HepG2 (cell line): ENCODE measurements around the gene ODAD4. TPM values are rescaled to one million over a fixed set of nuclear protein-coding genes. Genes with fewer than 3 reads are reported as not detected.

ENCODE experiments used
- ARNT2 ChIP-seq: sonication (generic); formaldehyde crosslinking; IDR thresholded peaks from 2 replicates; pipeline ENCODE4 v1.8.0; 2022; ENCODE audit warnings: mild to moderate bottlenecking, low read depth, missing genetic modification reagents, moderate library complexity
- ATF6 ChIP-seq: sonication (generic); formaldehyde crosslinking; conservative IDR thresholded peaks from 2 replicates; pipeline ENCODE4 v1.4.0; 2020; ENCODE audit warnings: missing genetic modification reagents
- HNF1B ChIP-seq: sonication (generic); formaldehyde crosslinking; IDR thresholded peaks from 2 replicates; pipeline ENCODE4 v1.5.1; 2020; ENCODE audit warnings: mild to moderate bottlenecking, moderate library complexity, missing genetic modification reagents
- NPAS2 ChIP-seq: sonication (generic); formaldehyde crosslinking; IDR thresholded peaks from 2 replicates; pipeline ENCODE4 v1.8.0; 2022; ENCODE audit warnings: mild to moderate bottlenecking, missing genetic modification reagents, borderline replicate concordance
- RBAK ChIP-seq: sonication (generic); formaldehyde crosslinking; IDR thresholded peaks from 2 replicates; pipeline ENCODE4 v1.5.1; 2020; ENCODE audit warnings: mild to moderate bottlenecking, missing genetic modification reagents
- REPIN1 ChIP-seq: sonication (generic); formaldehyde crosslinking; IDR thresholded peaks from 2 replicates; pipeline ENCODE4 v1.8.0; 2022; ENCODE audit warnings: missing genetic modification reagents, low read depth, mild to moderate bottlenecking, borderline replicate concordance
- SALL1 ChIP-seq: sonication (generic); formaldehyde crosslinking; IDR thresholded peaks from 2 replicates; pipeline ENCODE4 v1.8.0; 2022; ENCODE audit warnings: mild to moderate bottlenecking, missing genetic modification reagents
- SPEN ChIP-seq: sonication (generic); formaldehyde crosslinking; IDR thresholded peaks from 2 replicates; pipeline ENCODE4 v1.5.1; 2020; ENCODE audit warnings: low read depth, mild to moderate bottlenecking, missing genetic modification reagents
- ZBTB1 ChIP-seq: sonication (generic); formaldehyde crosslinking; IDR thresholded peaks from 2 replicates; pipeline ENCODE4 v1.4.0; 2020; ENCODE audit warnings: missing genetic modification reagents, borderline replicate concordance
- ZFX ChIP-seq: sonication (generic); formaldehyde crosslinking; IDR thresholded peaks from 2 replicates; pipeline ENCODE4 v1.4.0; 2020; ENCODE audit warnings: mild to moderate bottlenecking, low read depth, missing genetic modification reagents, moderate library complexity
- ZNF143 ChIP-seq: sonication (generic); formaldehyde crosslinking; IDR thresholded peaks from 2 replicates; pipeline ENCODE4 v1.4.0; 2020; ENCODE audit warnings: missing genetic modification reagents
- ZNF335 ChIP-seq: sonication (generic); formaldehyde crosslinking; IDR thresholded peaks from 2 replicates; pipeline ENCODE4 v1.4.0; 2020; ENCODE audit warnings: missing genetic modification reagents
- ZNF33B ChIP-seq: sonication (generic); formaldehyde crosslinking; IDR thresholded peaks from 2 replicates; pipeline ENCODE4 v1.5.1; 2020; ENCODE audit warnings: mild to moderate bottlenecking, missing genetic modification reagents
- ZNF543 ChIP-seq: sonication (generic); formaldehyde crosslinking; IDR thresholded peaks from 2 replicates; pipeline ENCODE4 v1.4.0; 2020; ENCODE audit warnings: mild to moderate bottlenecking, missing genetic modification reagents
- ZNF740 ChIP-seq: sonication (generic); formaldehyde crosslinking; IDR thresholded peaks from 2 replicates; pipeline ENCODE4 v1.4.0; 2020; ENCODE audit warnings: missing genetic modification reagents
- ZNF777 ChIP-seq: sonication (generic); formaldehyde crosslinking; IDR thresholded peaks from 2 replicates; pipeline ENCODE4 v1.4.0; 2020; ENCODE audit warnings: missing genetic modification reagents
- polyA plus RNA-seq, 8 experiments: library from polyadenylated mRNA; depleted of rRNA in 3 of 8; stranded (reverse) in 7 of 8; unstranded in 1 of 8; fragments of >200 nt; fragmentation: Illumina TruSeq in 4 of 8; extraction: Trizol in 4 of 8; gene quantifications; 2 replicates each; pipeline versions ENCODE4 v1.2.1 to v1.2.3, GENCODE V29; 2011 to 2016; ENCODE audit warnings: low read depth in 4 of 8, missing spikeins in 1 of 8, mixed read lengths in 1 of 8; ENCODE audit not compliant: insufficient read depth in 1 of 8
- total RNA-seq, 5 experiments: library from RNA; depleted of rRNA; stranded (reverse); fragments of >200 nt; fragmentation: Illumina TruSeq; extraction: Trizol; gene quantifications; 2 replicates each; pipeline ENCODE4 v1.2.3, GENCODE V29; 2016; ENCODE audit warnings: low read depth in 1 of 5
- TF ChIP-seq, protein P1 (sequence below): sonication (generic); formaldehyde crosslinking; IDR thresholded peaks from 2 replicates; pipeline ENCODE4 v1.4.0; 2020; ENCODE audit warnings: missing genetic modification reagents
- TF ChIP-seq, protein P2 (sequence below): sonication (generic); formaldehyde crosslinking; IDR thresholded peaks from 2 replicates; pipeline ENCODE4 v1.5.0; 2020; ENCODE audit warnings: mild to moderate bottlenecking, missing genetic modification reagents
- TF ChIP-seq, protein P3 (sequence below): IDR thresholded peaks from 2 replicates; pipeline ENCODE4 v1.6.1; 2016

The ODAD4 gene
- total and polyA plus RNA-seq, 2 of the 13 experiments (the other 11 are each of a cell fraction or from before 2014, with no cell fraction given), result 0.48 to 0.53 TPM

DNA sequence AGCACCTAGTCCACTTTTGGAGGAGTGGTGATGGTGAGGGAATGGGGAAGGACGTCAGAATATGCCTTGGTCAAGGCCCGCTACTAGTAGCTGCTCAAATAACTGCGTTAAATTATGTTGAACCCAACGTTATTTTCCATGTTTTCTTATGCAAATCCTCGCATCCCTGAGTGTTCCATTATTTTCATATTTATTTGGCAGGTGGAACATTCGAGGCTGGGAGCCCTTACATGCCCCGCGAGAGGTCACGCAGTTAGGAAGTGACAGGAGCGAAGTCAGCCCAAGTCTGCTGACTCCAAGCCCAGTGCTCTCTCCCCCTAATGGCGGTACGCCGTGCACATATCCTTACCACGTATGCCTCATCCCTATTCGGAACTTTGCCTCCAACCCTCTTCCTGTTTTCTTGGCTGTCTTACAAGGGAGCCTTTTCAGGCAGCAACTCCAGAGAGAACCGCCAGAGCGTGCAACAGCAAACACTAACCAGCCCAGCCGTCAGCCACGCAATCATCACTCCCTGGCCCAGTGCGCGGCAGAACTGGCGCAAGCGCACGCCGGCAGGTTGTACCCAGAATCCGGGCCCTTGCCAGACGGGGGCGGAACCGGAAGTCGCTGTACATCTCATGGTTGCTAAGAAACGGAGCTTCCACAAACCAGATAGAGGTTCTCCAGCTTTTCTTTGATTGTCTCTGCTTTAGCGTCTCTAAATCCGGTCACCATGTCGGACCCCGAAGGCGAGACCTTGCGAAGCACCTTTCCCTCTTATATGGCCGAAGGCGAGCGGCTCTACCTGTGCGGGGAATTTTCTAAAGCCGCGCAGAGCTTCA lies at the start of gene ODAD4 (continued):
- TF ChIP-seq, protein P1, sequence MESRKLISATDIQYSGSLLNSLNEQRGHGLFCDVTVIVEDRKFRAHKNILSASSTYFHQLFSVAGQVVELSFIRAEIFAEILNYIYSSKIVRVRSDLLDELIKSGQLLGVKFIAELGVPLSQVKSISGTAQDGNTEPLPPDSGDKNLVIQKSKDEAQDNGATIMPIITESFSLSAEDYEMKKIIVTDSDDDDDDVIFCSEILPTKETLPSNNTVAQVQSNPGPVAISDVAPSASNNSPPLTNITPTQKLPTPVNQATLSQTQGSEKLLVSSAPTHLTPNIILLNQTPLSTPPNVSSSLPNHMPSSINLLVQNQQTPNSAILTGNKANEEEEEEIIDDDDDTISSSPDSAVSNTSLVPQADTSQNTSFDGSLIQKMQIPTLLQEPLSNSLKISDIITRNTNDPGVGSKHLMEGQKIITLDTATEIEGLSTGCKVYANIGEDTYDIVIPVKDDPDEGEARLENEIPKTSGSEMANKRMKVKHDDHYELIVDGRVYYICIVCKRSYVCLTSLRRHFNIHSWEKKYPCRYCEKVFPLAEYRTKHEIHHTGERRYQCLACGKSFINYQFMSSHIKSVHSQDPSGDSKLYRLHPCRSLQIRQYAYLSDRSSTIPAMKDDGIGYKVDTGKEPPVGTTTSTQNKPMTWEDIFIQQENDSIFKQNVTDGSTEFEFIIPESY (CRISPR knock-in tag), result peak; percentile 68
- TF ChIP-seq ZNF543 (CRISPR knock-in tag) (peak; percentile 83; the same call in 1 of the 2 replicates), ARNT2 (peak; percentile 73; the same call in 1 of the 2 replicates), ATF6 (no peak), ZBTB1 (peak; percentile 33; the same call in 1 of the 2 replicates), ZNF777 (CRISPR knock-in tag) (peak; percentile 66; the same call in 1 of the 2 replicates), SALL1 (peak; percentile 92), ZNF33B (peak; percentile 84; the same call in 1 of the 2 replicates), ZFX (CRISPR knock-in tag) (peak; percentile 80), ZNF335 (peak; percentile 52; the same call in 1 of the 2 replicates), RBAK (0 out of 2 replicates have a peak, but pooled peaks have one; percentile 72), NPAS2 (CRISPR knock-in tag) (no peak), HNF1B (CRISPR knock-in tag) (peak; percentile 90), ZNF740 (CRISPR knock-in tag) (no peak), REPIN1 (CRISPR knock-in tag) (peak; percentile 90), ZNF143 (CRISPR knock-in tag) (peak; percentile 71), SPEN (CRISPR knock-in tag) (peak; percentile 91)
- TF ChIP-seq, protein P2, sequence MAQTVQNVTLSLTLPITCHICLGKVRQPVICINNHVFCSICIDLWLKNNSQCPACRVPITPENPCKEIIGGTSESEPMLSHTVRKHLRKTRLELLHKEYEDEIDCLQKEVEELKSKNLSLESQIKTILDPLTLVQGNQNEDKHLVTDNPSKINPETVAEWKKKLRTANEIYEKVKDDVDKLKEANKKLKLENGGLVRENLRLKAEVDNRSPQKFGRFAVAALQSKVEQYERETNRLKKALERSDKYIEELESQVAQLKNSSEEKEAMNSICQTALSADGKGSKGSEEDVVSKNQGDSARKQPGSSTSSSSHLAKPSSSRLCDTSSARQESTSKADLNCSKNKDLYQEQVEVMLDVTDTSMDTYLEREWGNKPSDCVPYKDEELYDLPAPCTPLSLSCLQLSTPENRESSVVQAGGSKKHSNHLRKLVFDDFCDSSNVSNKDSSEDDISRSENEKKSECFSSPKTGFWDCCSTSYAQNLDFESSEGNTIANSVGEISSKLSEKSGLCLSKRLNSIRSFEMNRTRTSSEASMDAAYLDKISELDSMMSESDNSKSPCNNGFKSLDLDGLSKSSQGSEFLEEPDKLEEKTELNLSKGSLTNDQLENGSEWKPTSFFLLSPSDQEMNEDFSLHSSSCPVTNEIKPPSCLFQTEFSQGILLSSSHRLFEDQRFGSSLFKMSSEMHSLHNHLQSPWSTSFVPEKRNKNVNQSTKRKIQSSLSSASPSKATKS (CRISPR knock-in tag), result no peak; the same call in 1 of the 2 replicates
- TF ChIP-seq, protein P3, sequence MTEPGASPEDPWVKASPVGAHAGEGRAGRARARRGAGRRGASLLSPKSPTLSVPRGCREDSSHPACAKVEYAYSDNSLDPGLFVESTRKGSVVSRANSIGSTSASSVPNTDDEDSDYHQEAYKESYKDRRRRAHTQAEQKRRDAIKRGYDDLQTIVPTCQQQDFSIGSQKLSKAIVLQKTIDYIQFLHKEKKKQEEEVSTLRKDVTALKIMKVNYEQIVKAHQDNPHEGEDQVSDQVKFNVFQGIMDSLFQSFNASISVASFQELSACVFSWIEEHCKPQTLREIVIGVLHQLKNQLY (CRISPR knock-in tag), result peak; percentile 96
